Measurements from ENCODE around the gene TCF7L2.
"Not testable (repeated sequence)": the region's sequence is repeated elsewhere in the genome, so short reads cannot be mapped to it uniquely, and the experiment has no call there.

Gene TCF7L2

GRCh38 chr10:113060201-113061053 is 110.4 kb downstream of the TCF7L2 start:
- DNase-seq (ENCODE audit: insufficient read length, low spot score) (no peak), FAIRE-seq (no peak)

- DNase-seq (ENCODE audit: insufficient read length, low spot score), result no peak
- no peak for FAIRE-seq
Measured at GRCh38 chr10:113061054-113061430, 111.0 kb downstream of the TCF7L2 start.

- DNase-seq (ENCODE audit: insufficient read length, low spot score) (no peak), FAIRE-seq (no peak)
Measured at GRCh38 chr10:113061557-113061956, 111.5 kb downstream of the TCF7L2 start.

GRCh38 chr10:113063043-113063967 is 113.3 kb downstream of the TCF7L2 start:
- FAIRE-seq (no peak), DNase-seq (ENCODE audit: insufficient read length, low spot score) (no peak)

GRCh38 chr10:113064039-113064438 is 114.0 kb downstream of the TCF7L2 start:
- DNase-seq (ENCODE audit: insufficient read length, low spot score) (no peak), FAIRE-seq (no peak)

GRCh38 chr10:113066120-113066519 is 116.1 kb downstream of the TCF7L2 start:
- FAIRE-seq; DNase-seq (ENCODE audit: insufficient read length, low spot score): not testable (repeated sequence)

GRCh38 chr10:113066561-113067312 is 116.7 kb downstream of the TCF7L2 start:
- DNase-seq (ENCODE audit: insufficient read length, low spot score) (no peak), FAIRE-seq (no peak)

GRCh38 chr10:113067501-113067900 is 117.5 kb downstream of the TCF7L2 start:
- FAIRE-seq (no peak), DNase-seq (ENCODE audit: insufficient read length, low spot score) (no peak)

GRCh38 chr10:113068178-113068890 is 118.3 kb downstream of the TCF7L2 start:
- DNase-seq (ENCODE audit: insufficient read length, low spot score) (no peak), FAIRE-seq (no peak)

GRCh38 chr10:113069595-113069994 is 119.5 kb downstream of the TCF7L2 start:
- DNase-seq (ENCODE audit: insufficient read length, low spot score), result no peak
- no peak for FAIRE-seq

GRCh38 chr10:113071446-113071845 is 121.4 kb downstream of the TCF7L2 start:
- FAIRE-seq (no peak), DNase-seq (ENCODE audit: insufficient read length, low spot score) (no peak)

GRCh38 chr10:113073549-113074189 is 123.6 kb downstream of the TCF7L2 start:
- FAIRE-seq, result peak; percentile 65
- DNase-seq (ENCODE audit: insufficient read length, low spot score), result peak; percentile 77

GRCh38 chr10:113076949-113077348 is 126.9 kb downstream of the TCF7L2 start:
- no peak for FAIRE-seq
- DNase-seq (ENCODE audit: insufficient read length, low spot score), result no peak

- DNase-seq (ENCODE audit: insufficient read length, low spot score), result no peak
- FAIRE-seq, result no peak
Measured at GRCh38 chr10:113078282-113078907, 128.3 kb downstream of the TCF7L2 start.

- DNase-seq (ENCODE audit: insufficient read length, low spot score) (no peak), FAIRE-seq (no peak)
Measured at GRCh38 chr10:113080061-113080924, 130.2 kb downstream of the TCF7L2 start.

- no peak for DNase-seq (ENCODE audit: insufficient read length, low spot score)
- no peak for FAIRE-seq
Measured at GRCh38 chr10:113080925-113081229, 130.8 kb downstream of the TCF7L2 start.

- DNase-seq (ENCODE audit: insufficient read length, low spot score) (no peak), FAIRE-seq (no peak)
Measured at GRCh38 chr10:113084031-113084430, 134.0 kb downstream of the TCF7L2 start.

- FAIRE-seq (no peak), DNase-seq (ENCODE audit: insufficient read length, low spot score) (no peak)
Measured at GRCh38 chr10:113085776-113086175, 135.7 kb downstream of the TCF7L2 start.

All from HTR-8/SVneo (cell line).